Middle frontal gyrus (tissue), 1 donor: ENCODE data around the gene CDH4.

Source experiments
- DNase-seq: peaks from one replicate; pipeline ENCODE4 v3.0.0-alpha.2; 2015; ENCODE audit warnings: low spot score; ENCODE audit errors: extremely low spot score

Gene CDH4

DNA sequence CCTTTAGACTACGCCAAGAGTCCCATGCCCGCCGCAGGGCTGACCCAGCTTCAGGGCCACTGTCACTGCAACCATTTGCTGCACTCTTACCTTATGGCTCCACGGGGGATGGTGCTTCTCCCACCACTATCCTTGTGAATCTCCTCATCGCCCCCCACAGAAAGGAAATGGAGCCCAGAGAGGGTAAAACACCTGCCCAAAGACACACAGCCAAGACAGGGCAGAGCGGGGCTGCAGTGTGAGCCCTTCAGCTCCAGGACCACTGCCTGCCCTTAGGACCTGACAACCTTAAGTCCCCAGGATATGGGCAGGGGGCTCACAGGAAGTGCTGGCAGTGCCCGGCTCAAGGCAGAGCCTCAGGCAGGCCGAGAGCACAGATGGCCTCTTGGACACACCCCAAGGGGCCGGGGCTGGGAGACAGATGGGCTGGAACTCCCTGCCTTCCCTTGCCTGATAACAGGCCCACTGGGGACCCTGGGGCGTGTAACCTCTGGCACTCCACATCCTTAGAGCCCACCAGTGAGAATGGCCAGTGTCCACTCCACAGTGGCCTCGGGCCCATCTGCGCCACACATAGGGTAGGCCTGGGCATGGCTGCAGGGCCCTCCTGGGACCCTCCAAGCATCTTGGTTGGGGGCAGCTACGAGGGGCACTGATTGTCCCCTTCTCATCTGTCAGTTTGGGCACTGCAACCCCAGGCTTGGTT lies 548.5 kb downstream of the CDH4 start:
- no peak for DNase-seq

DNA sequence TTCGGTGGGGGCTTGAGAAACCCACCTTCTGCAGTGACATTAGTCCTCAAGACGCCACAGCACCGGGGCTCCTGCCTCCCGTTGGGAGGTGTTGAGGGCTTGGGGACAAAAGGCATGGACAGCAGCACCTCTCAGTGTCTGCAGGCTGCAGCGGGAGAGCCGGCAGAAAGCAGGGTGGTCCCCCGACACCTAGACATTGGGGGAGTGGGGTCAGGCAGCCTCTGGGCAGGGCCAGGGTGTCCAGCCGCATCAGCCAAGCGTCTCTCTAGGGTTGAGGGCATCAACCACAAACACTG lies 549.0 kb downstream of the CDH4 start:
- DNase-seq: no peak

DNA sequence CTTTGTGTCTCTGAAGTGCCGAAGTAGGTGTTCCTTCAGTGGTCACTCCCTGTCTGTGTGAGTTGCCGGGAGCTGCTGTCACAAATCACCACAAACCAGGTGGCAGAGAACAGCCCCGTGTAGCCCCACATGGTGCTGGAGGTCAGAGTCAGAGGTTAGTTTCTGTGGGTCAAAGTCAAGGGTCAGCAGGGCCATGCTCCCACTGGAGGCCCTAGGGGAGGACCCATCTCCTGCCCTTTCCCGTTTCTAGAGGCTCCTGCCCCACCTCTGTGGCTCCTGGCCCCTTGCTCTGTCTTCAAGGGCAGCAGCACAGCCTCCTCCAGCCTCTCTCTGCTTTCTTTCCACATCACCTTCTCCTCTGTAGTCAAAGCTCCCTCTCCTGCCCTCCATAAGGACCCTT lies 549.4 kb downstream of the CDH4 start:
- DNase-seq: no peak

DNA sequence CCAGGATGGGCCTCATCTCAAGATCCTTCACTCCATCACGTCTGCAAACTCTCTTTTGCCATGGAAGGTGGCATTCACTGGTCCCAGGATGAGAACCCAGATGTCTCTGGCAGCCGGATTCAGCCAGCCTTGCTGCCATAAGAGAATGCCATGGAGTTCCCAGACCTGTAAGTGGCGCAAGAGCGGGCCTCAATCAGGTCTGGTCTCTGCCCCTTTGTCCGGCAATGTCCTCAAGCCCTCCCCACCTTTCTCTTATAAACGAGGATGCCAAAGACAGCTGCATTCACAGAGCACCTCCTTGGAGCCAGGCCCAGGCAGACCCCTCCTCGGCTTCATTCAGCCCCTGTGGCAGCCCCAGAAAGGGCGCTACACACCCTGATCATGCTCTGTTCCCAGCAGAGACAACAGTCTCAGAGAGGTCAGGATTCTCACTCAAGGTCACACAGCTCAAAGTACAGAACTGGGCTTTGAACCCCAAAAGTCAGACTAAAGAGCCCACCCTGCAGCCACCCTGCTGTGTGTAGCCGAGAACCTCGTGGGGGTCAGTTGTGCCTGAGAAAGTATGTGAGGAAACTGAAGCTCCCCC lies 549.9 kb downstream of the CDH4 start:
- DNase-seq: no peak

DNA sequence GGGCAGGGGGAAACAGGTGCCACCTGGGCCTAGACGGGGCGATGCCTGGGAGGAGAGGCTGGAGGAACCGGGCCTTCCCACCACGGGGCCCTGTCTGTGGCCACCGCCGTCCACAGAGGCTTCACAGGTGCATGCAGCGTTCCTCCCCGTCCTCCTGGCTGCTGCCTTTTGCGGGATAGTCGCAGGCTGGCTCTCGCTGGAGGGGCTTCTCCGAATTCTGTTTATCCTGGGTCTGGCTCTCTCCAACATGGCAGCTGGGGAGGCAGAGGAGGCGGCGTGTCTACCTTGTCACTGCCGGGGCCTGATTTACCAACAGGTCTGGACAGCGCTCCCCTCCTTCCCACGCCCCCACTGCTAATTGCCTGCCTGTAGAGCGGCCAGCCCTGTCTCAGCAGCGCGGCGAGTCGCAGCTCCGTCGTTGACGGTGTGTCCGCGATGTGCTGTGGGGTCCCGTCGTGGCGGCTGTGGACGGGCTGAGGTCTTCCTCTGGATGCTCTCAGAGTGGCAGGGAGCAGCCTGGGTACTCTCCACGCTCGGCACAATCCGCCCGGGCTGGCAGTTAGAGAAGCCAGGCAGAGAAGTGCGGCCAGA lies 550.8 kb downstream of the CDH4 start:
- no peak for DNase-seq

DNA sequence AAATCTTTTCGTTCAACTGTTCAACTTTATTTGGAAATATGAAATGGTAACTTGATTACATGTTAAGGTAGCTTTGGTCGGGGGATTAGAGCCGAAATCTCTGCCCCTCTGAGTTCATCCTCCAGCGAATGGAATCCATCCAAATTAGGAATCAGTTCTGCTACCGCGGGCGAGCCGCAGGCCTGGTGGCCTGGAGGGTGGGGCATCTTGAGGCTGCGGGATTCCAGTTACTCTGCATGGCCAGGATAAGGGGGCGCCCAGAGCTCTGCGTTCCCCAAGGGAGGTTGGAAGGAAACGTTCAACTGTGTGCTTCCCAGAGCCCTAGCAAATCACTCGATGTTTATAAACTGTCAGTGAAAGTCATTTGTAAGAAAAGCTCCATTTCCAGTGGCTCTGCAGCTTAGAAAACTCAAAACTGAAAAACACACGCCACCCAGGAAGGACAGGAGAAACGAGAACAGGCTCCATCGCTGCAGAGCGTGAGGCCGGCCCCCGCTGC lies 551.4 kb downstream of the CDH4 start:
- no peak for DNase-seq

DNA sequence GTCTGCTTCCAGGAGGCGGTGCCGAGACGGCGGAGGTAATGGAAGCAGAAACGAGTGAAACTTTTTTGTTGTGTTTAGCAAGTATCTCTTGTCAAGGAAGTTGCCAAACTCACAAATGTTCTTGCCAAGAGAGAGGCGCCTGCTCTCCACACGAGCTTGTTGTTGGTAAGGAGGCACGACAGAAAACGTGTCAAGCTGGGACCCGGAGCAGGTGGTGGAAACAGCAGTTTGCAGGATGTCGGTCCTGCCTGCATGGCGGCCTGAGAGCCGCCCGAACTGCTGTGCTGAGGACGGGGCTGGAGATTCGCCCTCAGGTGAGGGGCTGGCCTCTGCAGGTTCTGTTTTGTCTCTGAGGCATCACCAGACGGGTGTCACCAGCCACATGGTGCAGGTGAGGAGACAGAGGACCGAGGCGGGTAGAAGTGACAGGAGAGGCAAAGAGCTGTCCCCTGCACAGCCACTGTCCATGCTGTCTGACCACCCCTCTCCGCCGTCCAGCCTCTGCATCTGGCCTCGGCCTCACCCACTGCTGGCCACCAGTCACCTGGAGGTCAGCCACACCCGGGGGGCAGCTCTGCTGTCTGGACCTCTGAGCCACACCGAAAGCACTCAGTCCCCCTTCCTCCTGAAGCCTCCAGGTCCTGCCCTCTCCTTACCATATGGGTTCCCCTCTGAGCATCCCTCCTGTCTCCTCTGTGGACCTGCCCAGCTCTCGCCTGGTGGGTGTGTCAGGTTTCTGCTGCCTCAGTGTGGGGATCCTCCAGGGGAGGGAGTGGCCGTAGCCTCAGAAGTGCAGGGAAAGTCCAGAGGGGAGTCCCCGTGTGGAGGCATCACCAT lies 552.1 kb downstream of the CDH4 start:
- no peak for DNase-seq

DNA sequence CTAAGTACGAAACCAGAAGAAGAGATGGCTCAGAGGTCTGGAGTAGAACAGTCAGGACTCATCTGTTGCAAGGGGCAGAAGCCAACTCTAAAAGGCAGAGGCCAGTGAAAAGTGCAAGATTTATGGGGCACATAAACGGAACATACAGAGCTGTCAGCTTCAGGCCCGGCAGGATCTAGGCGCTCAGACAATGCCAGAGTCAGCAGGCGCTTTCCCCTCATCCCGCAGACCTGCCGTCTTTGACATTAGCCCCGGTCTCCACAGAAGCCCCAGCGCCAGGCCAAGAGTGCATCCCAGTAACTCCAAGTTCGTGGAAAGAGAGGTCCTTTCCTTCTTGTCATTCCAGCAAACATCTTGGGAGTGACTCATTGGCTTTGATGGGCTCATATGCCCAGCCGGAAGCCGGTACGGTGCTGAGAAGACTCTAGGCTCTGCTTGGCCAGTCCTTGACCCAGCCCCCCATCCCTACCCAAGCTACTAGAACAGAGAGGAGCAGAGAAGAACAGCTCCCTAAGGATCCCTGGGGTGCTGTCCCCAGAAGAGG lies 552.8 kb downstream of the CDH4 start:
- DNase-seq: no peak

DNA sequence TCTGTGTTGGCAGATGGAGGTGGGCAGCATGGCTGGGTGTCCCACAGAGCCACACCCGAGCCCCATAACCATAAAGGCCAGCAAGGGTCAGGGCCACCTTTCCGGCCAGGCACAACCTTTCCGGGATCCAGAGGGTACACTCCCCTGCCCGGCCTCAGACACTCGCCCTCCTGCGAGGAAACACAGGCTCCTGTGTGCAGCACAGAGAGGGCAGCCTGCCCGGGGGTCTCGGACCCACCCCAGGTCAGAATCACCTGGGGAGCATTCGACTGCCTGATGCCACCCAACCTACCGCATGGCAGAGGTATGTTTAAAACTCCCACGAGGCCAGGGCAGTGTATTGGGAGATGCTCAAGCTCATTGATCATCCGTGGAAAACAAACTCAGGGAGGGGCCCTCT lies 553.3 kb downstream of the CDH4 start:
- DNase-seq: no peak

DNA sequence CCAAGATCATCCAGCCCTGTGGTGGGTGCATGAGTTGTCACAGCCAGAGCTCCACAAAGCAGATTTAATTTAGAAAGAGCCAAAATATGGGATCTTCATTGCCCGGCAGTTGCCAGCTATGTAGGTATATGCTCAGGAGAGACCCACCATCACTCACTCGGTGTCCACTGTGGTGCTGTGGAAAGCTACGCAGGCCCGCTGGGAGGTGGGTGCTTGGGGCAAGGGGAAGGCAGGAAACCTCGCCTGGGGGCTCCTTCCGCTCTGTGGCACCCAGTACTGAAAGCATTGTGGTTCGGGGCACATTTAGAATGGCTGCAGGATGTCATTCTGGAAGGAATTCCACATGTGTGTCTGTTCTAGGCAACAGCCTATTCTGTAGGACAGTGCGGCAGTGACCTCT lies 553.7 kb downstream of the CDH4 start:
- no peak for DNase-seq

DNA sequence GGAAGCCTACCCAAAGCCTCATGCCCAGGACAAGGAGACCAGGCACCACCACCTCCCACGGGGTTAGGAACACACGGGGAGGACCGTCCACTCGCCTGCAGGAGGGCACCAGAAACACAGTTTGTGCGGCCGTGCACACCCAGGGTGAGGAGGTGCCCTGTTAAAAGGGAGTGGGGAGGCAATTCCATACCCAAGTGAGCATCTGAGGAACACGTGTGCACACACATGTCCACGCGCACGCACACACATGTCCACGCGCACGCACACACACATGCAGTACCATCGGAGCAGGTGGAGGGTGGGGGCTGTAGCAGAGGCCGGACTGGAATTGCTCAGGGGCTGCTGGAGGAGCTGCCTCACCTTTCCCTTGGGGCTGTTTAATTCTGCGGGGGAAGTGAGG lies 554.3 kb downstream of the CDH4 start:
- no peak for DNase-seq

DNA sequence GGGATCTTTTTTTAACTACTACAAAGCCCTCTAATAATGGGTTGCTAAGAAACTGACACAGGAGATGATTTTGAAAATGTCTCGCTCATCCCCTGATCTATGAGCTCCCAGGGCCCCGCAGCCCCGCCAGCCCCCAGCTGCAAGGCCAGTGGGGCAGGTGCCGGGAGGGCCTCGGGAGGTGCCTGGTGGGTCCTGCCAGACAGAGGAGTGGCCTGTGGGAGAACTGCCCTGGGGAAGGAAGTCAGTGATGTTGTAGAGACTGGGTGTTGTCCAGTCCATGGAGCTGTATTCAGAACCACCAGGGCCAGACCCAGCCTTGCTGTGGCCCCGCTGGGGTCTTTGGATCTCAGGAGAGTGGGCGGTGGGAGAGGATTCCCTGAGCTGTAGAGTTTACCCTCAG lies 554.9 kb downstream of the CDH4 start:
- DNase-seq: no peak

DNA sequence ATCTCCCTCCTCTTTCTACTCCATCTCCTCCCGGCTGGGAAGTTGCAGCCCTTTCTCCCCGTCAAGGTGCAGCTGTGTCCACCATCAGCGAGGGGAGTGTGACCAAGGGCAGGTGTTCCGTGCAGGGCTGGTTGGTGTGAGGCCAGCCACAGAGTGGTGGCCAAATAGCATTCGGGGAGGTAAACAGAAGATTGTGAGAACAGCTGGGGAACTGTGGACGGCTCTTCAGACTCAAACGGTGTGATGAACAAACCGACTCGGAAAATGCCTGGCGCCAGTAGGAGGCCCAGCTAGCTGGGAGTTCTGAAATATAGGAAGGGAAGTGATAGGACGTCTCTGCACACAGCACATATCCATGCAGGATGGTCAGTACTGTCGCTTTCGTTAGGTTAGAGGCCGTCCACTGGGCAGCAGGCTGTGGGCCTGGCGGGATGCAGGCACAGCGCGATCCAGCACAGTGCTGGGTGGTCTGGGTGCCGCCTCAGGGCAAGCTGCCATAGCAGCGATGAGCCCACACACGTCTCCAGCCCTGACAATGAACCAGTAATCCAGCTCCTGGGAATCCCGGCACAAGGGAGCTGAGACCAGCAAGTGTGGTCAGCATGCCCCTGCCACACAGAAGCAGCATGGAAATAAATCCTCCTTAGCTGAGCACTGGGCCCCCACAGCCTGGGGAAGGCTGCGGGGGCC lies 555.6 kb downstream of the CDH4 start:
- DNase-seq: no peak

DNA sequence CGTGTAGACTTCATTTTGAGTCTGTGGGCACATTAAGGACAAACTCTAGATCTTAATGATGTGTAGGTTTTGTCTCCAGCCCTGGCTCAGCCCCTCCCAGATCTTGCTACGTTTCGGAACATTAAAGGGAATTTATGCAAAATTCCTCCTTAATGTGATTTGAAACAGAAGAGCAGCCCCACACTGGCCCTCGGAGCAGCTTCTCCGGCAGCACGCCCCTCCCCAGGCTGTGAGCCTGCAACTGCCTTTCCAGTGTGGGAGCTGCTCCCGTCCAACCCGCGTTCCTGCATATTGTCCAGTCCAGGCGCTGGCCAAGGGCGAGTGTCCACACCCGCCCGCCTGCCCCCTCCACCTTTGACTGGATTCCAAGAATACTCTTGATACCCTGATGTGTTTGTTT lies 556.4 kb downstream of the CDH4 start:
- DNase-seq: no peak

DNA sequence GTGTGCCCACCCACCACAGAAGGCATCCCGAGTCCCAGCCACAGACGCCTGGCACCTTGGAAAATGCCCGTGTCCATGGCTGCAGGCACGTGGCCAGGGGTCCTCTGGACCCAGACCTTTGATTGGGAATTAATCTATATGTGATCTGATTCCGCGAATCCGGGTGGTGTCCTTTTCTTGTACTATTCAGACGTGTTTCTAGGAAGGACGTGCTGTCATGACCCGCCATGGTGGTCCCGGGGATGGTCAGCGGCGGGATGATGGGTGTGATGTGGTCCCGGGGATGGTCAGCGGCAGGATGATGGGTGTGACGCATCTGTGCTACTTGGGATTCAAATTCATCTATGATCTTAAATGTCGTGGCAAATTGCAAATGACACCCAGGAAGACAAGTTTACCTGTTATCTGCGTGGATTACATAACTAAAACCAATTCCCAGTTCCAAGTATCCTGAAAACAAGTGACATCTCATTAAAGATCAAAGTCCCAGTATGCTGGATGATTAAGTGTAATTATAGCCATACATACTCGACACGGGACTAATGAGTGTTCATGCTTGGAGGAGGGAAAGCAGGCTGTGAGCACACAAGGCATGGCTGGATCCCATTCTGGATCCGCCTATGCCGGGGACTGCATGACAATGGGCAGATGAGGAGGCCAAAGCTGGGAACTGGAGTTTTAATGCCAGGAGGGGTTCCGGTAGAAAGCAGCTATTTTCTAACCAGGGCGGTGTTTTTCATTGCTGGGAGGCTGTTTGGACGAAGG lies 557.1 kb downstream of the CDH4 start:
- DNase-seq: no peak

DNA sequence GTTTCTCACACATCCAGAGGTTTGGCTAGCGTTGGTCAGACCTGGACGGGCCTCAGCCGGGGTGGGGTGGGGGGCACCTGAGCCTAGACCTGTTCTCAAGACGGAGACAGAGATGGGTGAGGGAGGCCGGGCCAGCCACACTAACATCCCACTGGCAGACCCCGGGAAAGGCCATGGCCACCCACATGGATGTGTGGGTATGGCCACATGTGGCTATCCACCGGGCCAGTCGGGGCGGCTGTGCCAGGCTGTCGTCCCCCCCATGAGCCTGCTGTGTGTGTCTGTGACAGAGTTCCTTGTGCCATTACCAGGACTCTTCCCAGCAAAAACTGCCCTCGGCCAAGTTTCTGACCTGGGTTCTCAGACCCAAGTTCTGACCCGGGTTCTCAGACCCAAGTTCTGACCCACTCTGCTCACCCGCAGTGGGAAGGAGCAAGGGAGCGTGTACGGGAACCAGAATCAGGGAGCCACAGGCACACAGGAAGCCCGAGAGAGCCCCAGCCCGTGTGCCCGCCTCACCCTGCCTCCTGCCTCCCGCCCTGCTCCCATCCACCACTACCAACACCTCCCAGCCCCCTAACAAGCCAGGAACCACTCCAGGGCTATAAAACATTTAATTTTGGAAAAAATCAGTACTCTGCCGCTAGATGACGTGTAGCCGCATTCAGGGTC lies 558.1 kb downstream of the CDH4 start:
- DNase-seq: no peak

DNA sequence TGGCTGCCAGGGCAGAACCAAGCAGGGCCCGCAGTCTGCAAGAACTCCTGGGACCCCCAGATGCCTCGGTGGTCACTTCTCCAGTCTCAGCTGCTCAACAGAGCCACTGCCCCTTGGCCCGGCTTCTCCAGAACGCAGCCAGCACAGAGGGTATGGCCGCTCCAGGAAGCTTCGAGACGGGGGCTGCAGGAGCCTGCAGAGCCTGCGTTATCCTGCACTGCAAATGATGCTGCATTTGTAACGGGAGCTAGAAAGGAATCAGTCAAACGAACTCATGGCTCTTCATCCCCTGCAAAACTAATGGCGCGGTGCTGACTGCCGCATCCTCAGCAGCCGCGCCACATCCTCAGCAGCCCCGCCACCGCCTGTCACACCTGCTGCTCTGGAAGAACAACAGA lies 558.7 kb downstream of the CDH4 start:
- no peak for DNase-seq

DNA sequence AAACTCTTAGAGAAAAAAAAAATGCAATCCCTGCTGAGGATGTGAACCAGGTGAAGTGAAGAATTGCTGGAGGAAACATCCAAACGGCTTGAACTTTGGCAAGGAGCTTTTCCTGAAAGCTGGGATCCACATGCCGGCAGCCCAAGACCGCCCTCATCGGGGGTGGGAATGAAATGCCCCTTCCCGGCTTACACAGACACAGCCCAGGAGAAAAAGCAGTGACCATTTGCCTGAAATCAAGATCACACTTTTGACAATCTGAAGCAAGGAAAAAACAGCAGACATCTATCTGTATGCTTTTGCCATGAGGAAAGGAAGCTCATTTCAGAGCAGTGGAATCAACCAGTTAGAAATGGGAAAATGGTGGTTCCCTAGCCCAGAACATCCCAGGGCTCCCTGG lies 559.1 kb downstream of the CDH4 start:
- no peak for DNase-seq

DNA sequence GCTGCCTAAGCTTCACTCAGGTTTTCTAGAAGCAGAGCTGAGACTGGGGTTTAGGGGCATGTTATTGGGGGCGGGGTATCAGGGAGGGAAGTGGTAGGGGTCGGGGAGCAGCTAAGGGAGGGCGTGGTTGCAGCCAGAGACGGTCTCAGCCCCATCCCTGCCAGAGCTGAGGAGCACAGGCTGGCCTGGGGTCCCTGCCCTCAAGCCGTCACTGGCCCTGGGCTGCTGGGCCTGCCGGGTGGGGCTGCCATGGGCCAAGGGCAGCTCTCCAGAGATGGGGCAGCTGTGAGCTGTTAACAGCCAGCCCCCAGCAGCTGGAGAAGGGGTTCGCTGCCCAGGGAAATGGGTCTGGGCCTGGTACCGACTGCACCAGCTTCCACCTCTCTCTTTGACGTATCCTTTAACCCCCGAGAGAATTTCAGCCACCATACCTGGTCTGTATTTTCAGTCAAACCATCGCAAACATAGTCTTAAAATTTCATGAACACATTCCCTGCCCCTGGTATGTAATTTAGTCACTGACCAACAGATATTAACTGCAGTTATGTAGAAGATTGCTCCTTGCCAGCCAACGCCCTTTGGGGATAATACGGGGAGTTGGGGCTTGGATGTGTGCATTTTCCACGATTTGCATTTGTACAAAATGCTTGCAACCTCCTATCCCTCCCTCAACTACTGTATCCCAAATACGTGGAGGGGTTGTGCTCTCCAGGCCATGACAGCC lies 560.2 kb downstream of the CDH4 start:
- DNase-seq: no peak
